ENCODE results near the gene CEP20.
A peak's percentile ranks its signal among the peaks of the same experiment; 100 is the strongest.

Gene CEP20

GRCh38 chr16:15897121-15897780, 8.8 kb upstream of the CEP20 start:
- no peaks in the 10 kb centered on the region for H3K9me3 Mint-ChIP-seq
- H3K27ac Mint-ChIP-seq: no peak overlapping the region
- H3K36me3 Mint-ChIP-seq (ENCODE audit: low read depth): no peaks in the 10 kb centered on the region
- H3K4me1 Mint-ChIP-seq: no peaks in the 10 kb centered on the region
- H3K4me3 Mint-ChIP-seq: no peak overlapping the region
- TF ChIP-seq CTCF (IDR thresholded peaks at IDR 0.05; ENCODE audit: unreplicated experiment in 3 of 3): no peak
- peaks cover 5% of the 10 kb centered on the region for H3K27me3 Mint-ChIP-seq (ENCODE audit: low read depth)

DNA sequence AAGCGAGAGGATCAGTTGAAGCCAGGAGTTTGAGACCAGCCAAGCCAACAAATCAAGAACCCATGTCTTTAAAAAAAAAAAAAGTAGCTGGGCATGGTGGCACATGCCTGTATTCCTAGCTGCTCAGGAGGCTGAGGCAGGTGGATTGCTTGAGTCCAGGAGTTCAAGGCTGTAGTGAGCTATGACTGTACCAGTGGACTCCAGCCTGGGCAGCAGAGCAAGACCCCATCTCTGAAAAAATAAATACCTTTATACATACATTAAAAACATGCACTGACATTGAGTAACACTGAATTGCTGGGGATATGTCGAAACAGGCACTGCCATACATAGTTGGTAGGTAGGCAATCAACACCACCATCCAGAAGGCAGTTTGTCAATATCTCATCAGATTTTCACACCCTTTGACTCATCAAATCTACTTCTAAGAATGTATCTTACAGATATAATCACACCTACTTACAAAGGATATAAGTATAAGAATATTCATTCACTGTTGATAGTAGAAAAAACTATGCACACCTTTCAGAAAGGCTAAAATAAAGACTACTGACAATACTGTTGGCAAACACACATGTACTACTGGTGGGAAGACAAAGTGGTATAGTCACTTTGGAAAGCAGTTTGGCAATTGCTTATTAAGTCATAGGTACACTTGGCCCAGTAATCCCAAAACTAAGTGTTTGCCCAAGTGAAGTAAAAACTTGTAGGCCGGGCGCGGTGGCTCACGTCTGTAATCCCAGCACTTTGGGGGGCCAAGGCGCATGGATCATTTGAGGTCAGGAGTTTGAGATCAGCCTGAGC, 6.4 kb upstream of the CEP20 start:
- H3K36me3 Mint-ChIP-seq (ENCODE audit: low read depth): no peaks in the 10 kb centered on the region
- H3K4me1 Mint-ChIP-seq: no peaks in the 10 kb centered on the region
- H3K27me3 Mint-ChIP-seq (ENCODE audit: low read depth): peaks cover 5% of the 10 kb centered on the region
- no peak overlapping the region for H3K27ac Mint-ChIP-seq
- H3K4me3 Mint-ChIP-seq: no peak overlapping the region
- TF ChIP-seq CTCF (IDR thresholded peaks at IDR 0.05; ENCODE audit: unreplicated experiment in 3 of 3): no peak
- no peaks in the 10 kb centered on the region for H3K9me3 Mint-ChIP-seq

DNA sequence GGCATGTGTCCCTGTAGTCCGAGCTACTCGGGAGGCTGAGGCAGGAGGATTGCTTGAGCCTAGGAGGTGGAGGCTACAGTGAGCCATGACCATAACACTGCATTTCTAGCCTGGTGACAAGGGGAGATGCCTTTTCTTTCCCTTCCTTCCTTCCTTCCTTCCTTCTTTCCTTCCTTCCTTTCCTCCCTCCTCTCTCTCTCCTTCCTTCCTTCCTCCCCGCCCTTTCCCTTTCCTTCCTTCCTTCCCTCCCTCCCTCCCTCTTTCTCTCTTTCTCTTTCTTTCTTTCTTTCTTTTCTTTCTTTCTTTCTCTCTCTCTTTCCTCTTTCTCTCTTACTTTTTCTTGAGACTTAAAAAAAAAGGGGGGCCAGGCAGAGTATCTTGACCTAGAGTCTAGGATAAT, 3.1 kb upstream of the CEP20 start:
- no peak overlapping the region for H3K27ac Mint-ChIP-seq
- H3K4me1 Mint-ChIP-seq: peaks cover 15% of the 10 kb centered on the region
- peaks cover under 1% of the 10 kb centered on the region for H3K27me3 Mint-ChIP-seq (ENCODE audit: low read depth)
- no peak overlapping the region for H3K4me3 Mint-ChIP-seq
- TF ChIP-seq CTCF (IDR thresholded peaks at IDR 0.05; ENCODE audit: unreplicated experiment in 3 of 3): no peak
- H3K36me3 Mint-ChIP-seq (ENCODE audit: low read depth): no peaks in the 10 kb centered on the region
- no peaks in the 10 kb centered on the region for H3K9me3 Mint-ChIP-seq

GRCh38 chr16:15887283-15887682, 1.1 kb downstream of the CEP20 start:
- Mint-ChIP-seq H3K27ac (peak overlapping the region; percentile 49 to 97 (median 95)), H3K27me3 (ENCODE audit: low read depth) (no peaks in the 10 kb centered on the region), H3K36me3 (ENCODE audit: low read depth) (peaks cover 15% of the 10 kb centered on the region), H3K4me1 (peaks cover 25% of the 10 kb centered on the region), H3K4me3 (peak overlapping the region; percentile 98 to 99 (median 98)), H3K9me3 (no peaks in the 10 kb centered on the region)
- TF ChIP-seq CTCF (IDR thresholded peaks at IDR 0.05; ENCODE audit: unreplicated experiment in 3 of 3): no peak

- Mint-ChIP-seq H3K9me3 (no peaks in the 10 kb centered on the region), H3K4me1 (peaks cover 25% of the 10 kb centered on the region), H3K36me3 (ENCODE audit: low read depth) (peaks cover 22% of the 10 kb centered on the region), H3K27me3 (ENCODE audit: low read depth) (no peaks in the 10 kb centered on the region), H3K4me3 (peak overlapping the region; percentile 70 to 87 (median 71)), H3K27ac (peak overlapping the region in 1 of 3 experiments; percentile 22)
- TF ChIP-seq CTCF (IDR thresholded peaks at IDR 0.05; ENCODE audit: unreplicated experiment in 3 of 3): no peak
Measured at GRCh38 chr16:15886078-15886477, 2.3 kb downstream of the CEP20 start.
